Measurements from ENCODE around the gene ACSBG1. TPM values are rescaled to one million over a fixed set of nuclear protein-coding genes. Genes with fewer than 3 reads are reported as not detected.

ACSBG1 gene
- total RNA-seq, 1 donor from 2014 or later = not detected

DNA sequence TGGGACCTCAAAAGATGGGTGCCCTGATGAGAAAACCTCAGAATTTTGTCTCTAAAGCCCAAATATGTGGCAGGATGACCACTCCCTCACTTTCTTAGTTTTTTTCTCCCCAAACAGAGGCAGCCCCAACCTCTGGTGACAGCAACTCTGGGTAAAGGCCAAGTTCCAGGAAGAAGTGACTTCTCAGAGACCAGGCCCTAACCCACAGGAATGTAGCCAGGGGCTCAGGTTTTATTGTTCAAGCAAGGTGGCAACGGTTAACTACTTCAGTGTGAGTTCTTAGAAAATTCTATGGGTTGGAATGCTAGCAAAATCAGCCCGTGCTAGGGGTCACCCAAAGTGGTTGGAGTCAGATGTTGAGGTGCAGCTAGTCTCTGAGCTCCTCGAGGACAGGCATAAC is 24.9 kb upstream of the ACSBG1 start:
- Histone ChIP-seq H3K4me1 (no peaks in the 10 kb centered on the region), H3K27ac (no peak overlapping the region), H3K4me3 (no peak overlapping the region), H3K36me3 (no peaks in the 10 kb centered on the region), H3K27me3 (no peaks in the 10 kb centered on the region), H3K9me3 (no peaks in the 10 kb centered on the region)
- no peak for DNase-seq (ENCODE audit: low spot score in 2 of 2)
- intact Hi-C loops (cut with DNase I) = no loop called here
- TF ChIP-seq, protein P1, sequence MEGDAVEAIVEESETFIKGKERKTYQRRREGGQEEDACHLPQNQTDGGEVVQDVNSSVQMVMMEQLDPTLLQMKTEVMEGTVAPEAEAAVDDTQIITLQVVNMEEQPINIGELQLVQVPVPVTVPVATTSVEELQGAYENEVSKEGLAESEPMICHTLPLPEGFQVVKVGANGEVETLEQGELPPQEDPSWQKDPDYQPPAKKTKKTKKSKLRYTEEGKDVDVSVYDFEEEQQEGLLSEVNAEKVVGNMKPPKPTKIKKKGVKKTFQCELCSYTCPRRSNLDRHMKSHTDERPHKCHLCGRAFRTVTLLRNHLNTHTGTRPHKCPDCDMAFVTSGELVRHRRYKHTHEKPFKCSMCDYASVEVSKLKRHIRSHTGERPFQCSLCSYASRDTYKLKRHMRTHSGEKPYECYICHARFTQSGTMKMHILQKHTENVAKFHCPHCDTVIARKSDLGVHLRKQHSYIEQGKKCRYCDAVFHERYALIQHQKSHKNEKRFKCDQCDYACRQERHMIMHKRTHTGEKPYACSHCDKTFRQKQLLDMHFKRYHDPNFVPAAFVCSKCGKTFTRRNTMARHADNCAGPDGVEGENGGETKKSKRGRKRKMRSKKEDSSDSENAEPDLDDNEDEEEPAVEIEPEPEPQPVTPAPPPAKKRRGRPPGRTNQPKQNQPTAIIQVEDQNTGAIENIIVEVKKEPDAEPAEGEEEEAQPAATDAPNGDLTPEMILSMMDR (IDR thresholded peaks at IDR 0.05) = no peak

DNA sequence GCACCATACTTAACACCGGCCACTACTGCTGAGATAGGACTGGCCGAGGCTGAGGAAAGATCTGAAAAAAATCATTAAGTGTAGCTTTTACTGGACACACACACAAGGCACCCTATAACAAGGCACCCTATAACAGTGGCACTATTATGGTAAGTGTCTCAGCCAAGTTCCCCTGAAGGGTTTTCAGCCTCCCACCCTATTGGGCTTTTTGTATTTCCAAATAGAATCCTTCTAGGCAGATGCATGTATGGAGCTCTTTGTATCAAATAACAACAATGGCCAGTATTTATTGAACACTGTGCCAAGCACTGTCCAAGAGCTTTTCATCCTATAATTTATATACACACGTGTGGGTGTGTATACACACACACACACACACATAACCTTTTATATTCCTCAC is 23.3 kb upstream of the ACSBG1 start:
- Histone ChIP-seq H3K27me3 (no peaks in the 10 kb centered on the region), H3K9me3 (no peaks in the 10 kb centered on the region), H3K4me1 (no peaks in the 10 kb centered on the region)

DNA sequence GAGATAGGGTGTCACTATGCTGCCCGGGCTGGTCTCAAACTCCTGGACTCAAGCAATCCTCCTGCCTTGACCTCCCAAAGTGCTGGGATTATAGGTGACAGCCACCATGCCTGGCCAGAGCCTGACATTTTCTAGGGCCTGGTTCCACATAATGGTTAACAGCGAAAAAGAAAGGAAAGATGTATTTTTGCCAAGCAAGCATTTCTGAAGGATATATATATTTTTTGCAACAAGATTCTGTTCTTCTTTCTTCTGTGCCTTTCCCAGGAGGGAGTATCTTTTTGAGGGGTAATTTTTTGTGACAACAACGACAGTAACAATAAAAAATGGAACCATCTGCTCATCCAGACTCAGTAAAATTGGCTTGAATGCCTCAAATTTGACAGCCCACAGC is 21.7 kb upstream of the ACSBG1 start:
- Histone ChIP-seq H3K4me3 (no peak overlapping the region), H3K27ac (no peak overlapping the region), H3K9me3 (no peaks in the 10 kb centered on the region), H3K4me1 (no peaks in the 10 kb centered on the region), H3K36me3 (no peaks in the 10 kb centered on the region), H3K27me3 (no peaks in the 10 kb centered on the region)
- intact Hi-C loops (cut with DNase I) = no loop called here
- TF ChIP-seq, protein P1 (IDR thresholded peaks at IDR 0.05) = no peak
- no peak for DNase-seq (ENCODE audit: low spot score in 2 of 2)

More for the DNA sequence above, 23.3 kb upstream of the ACSBG1 start:
- Histone ChIP-seq H3K36me3 (no peaks in the 10 kb centered on the region), H3K4me3 (no peak overlapping the region), H3K27ac (no peak overlapping the region)
- no peak for DNase-seq (ENCODE audit: low spot score in 2 of 2)
- TF ChIP-seq, protein P1 (IDR thresholded peaks at IDR 0.05) = no peak
- intact Hi-C loops (cut with DNase I) = no loop called here

DNA sequence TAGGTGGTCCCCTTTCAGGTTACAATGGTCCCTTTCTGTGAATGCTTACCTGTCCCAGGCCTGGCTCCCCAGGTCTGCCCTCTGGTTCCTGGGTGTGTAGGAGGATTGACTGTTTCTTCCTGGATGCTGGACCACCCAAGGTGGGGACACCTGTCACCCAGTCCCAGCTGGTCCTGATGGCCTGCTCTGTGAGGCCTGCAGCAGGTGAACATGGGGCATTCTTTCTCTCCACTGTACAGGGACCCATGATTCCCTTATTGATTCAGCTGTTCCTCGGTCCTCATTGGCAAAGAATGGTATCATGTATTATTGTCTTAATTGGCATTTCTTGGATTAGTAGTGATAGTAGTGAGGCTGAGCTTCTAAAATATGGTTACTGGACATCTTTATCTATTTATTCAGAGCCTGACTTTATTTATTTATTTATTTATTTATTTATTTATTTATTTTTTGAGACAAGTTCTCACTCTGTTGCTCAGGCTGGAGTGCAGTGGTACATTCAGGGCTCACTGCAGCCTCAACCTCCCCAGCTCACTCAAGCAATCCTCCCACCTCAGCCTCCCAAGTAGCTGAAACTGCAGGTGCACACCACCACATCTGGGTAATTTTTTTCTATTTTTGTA is 21.2 kb upstream of the ACSBG1 start:
- Histone ChIP-seq H3K4me3 (no peak overlapping the region), H3K4me1 (no peaks in the 10 kb centered on the region), H3K27me3 (no peaks in the 10 kb centered on the region), H3K9me3 (no peaks in the 10 kb centered on the region), H3K27ac (no peak overlapping the region), H3K36me3 (no peaks in the 10 kb centered on the region)
- no peak for DNase-seq (ENCODE audit: low spot score in 2 of 2)
- intact Hi-C loops (cut with DNase I) = no loop called here
- TF ChIP-seq, protein P1 (IDR thresholded peaks at IDR 0.05) = no peak

DNA sequence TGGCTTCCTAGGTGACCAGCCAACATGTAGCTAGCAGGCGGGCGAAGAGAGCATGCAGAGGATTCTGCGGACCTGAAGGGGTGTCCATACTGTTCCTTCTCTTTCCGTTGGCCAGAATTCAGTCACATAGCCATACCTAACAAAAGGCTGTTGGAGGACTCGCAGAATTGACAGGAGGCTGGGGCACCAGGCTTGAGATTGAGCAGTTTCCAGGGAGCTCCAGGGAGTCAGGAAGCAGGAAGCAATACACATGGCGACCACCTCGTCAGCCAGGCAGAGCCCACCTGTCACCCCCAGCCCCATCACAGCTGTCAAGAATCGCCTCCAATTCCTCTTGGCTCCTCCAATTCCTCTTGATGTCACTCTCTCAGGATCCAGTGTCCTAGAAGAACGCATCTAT is 16.8 kb upstream of the ACSBG1 start:
- Histone ChIP-seq H3K4me3 (no peak overlapping the region), H3K36me3 (no peaks in the 10 kb centered on the region), H3K4me1 (no peaks in the 10 kb centered on the region), H3K27me3 (no peaks in the 10 kb centered on the region), H3K27ac (no peak overlapping the region), H3K9me3 (no peaks in the 10 kb centered on the region)
- DNase-seq (ENCODE audit: low spot score in 2 of 2) = no peak
- intact Hi-C loops (cut with DNase I) = no loop called here
- TF ChIP-seq, protein P1 (IDR thresholded peaks at IDR 0.05) = no peak

DNA sequence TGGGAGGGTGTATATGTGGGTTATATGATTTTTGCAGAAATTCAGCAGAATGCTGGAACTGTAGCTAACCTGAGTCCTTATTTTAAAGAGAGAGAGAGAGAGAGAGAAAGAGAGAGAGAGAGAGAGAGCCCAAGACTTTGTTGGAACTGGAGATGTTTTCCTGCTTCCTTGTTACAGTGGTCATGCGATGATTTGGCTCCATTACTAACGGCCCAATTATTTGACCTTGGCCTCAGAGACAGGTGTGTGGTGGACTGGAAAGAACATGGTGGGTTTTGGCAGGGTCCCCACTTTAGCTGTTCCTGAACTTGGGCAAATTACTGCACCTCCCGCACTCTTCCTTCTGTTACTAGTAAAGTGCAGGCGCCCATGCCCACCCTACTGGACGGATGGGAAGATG is 14.8 kb upstream of the ACSBG1 start:
- DNase-seq (ENCODE audit: low spot score in 2 of 2) = no peak
- H3K27me3 ChIP-seq = no peaks in the 10 kb centered on the region
- H3K9me3 ChIP-seq = no peaks in the 10 kb centered on the region
- TF ChIP-seq, protein P1 (IDR thresholded peaks at IDR 0.05) = no peak
- H3K27ac ChIP-seq = no peak overlapping the region
- no peak overlapping the region for H3K4me3 ChIP-seq
- H3K4me1 ChIP-seq = no peaks in the 10 kb centered on the region
- intact Hi-C loops (cut with DNase I) = no loop called here
- no peaks in the 10 kb centered on the region for H3K36me3 ChIP-seq
